Measurements from ENCODE around the gene SNX10. TPM values are rescaled to one million over a fixed set of nuclear protein-coding genes. Genes with fewer than 3 reads are reported as not detected.
A peak's percentile ranks its signal among the peaks of the same experiment; 100 is the strongest.

The SNX10 gene
- total RNA-seq, 1 donor from 2014 or later, result 1.2 TPM

DNA sequence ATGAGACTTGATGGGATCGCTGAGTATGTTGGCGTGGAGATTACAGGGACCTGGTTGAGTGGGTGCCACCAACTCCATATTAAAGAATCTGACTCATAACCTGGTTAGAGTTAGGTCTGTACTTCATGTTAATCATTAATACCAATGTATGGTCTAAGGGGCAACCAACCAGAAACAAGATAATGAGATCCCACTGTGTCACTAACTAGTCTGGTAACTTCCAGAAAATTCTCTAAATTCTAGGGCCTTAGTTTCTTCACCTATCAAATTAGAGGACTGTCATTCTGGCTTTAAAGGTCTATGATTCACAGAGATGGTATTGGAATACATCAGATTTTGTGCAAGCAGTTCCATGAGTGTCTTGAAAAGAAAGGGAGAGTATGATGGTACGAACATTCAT lies 102.2 kb downstream of the SNX10 start:
- DNase-seq (ENCODE audit: low spot score), result no peak
- H3K27ac Mint-ChIP-seq (ENCODE audit: unreplicated experiment), result no peak overlapping the region
- H3K27me3 Mint-ChIP-seq (ENCODE audit: low read depth), result peaks cover 51% of the 10 kb centered on the region
- H3K36me3 Mint-ChIP-seq (ENCODE audit: low read depth), result peaks cover 2% of the 10 kb centered on the region
- peaks cover 4% of the 10 kb centered on the region for H3K9me3 Mint-ChIP-seq (ENCODE audit: low read depth)
- TF ChIP-seq, protein P1, sequence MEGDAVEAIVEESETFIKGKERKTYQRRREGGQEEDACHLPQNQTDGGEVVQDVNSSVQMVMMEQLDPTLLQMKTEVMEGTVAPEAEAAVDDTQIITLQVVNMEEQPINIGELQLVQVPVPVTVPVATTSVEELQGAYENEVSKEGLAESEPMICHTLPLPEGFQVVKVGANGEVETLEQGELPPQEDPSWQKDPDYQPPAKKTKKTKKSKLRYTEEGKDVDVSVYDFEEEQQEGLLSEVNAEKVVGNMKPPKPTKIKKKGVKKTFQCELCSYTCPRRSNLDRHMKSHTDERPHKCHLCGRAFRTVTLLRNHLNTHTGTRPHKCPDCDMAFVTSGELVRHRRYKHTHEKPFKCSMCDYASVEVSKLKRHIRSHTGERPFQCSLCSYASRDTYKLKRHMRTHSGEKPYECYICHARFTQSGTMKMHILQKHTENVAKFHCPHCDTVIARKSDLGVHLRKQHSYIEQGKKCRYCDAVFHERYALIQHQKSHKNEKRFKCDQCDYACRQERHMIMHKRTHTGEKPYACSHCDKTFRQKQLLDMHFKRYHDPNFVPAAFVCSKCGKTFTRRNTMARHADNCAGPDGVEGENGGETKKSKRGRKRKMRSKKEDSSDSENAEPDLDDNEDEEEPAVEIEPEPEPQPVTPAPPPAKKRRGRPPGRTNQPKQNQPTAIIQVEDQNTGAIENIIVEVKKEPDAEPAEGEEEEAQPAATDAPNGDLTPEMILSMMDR (IDR thresholded peaks at IDR 0.05), result no peak
- H3K4me1 Mint-ChIP-seq (ENCODE audit: low read depth), result peaks cover 4% of the 10 kb centered on the region
- no peak overlapping the region for H3K4me3 Mint-ChIP-seq (ENCODE audit: unreplicated experiment)

DNA sequence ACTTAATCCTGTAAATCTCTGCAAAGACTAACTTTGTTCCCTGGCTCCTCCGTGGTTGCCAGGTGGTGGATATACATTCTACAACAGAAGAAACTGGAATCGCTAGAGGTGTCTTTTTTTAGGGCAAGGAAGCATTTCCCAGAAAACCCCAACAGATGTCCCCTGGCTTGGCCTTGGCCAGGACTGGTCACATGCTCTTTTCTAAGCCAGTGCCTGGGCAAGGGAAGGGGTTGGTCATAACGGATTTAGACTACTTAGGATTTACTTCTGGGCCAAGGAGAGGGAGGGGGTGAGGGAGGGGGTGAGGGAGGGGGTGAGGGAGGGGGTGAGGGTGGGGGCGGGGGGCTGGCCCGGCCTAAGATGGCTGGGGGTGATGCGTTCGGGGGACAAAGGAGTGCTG lies 105.7 kb downstream of the SNX10 start:
- no peak for DNase-seq (ENCODE audit: low spot score)
- peaks cover 2% of the 10 kb centered on the region for H3K36me3 Mint-ChIP-seq (ENCODE audit: low read depth)
- H3K4me1 Mint-ChIP-seq (ENCODE audit: low read depth), result peaks cover 10% of the 10 kb centered on the region
- no peak overlapping the region for H3K27ac Mint-ChIP-seq (ENCODE audit: unreplicated experiment)
- H3K27me3 Mint-ChIP-seq (ENCODE audit: low read depth), result peaks cover 31% of the 10 kb centered on the region
- TF ChIP-seq, protein P1 (IDR thresholded peaks at IDR 0.05), result no peak
- peaks cover 4% of the 10 kb centered on the region for H3K9me3 Mint-ChIP-seq (ENCODE audit: low read depth)
- no peak overlapping the region for H3K4me3 Mint-ChIP-seq (ENCODE audit: unreplicated experiment)

DNA sequence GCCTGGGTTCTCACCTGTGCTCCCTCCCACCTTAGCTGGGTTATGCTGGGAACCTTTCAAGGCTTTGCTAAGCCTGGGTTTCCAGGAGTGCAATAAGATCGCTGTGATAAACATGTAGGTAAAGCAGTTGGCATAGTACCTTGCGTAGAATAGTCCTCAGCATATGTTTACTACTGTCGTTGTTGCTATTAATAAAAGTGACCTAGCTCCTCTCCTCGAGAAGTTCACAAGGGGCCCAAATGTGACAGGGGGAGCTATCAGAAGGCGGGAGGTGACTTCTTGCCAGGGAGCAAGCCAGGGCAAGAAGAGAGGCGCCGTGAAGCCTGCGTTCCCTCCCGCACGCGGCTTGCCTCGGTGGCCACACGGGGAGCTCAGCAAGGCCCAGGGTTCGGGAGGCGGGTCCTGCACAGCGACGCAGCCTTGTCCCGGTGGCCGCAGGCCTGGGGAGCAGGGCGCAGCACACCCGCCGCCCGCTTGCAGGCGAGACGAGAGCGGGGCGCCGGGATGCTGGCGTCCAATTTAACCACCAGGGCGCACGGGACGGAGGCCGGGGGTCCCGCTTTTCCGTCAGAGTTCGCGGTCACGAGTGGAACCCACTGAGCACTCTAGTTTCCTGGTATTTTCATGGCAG lies 106.2 kb downstream of the SNX10 start:
- Mint-ChIP-seq H3K9me3 (ENCODE audit: low read depth) (peaks cover 4% of the 10 kb centered on the region), H3K27me3 (ENCODE audit: low read depth) (peaks cover 27% of the 10 kb centered on the region), H3K4me3 (ENCODE audit: unreplicated experiment) (peak overlapping the region; percentile 68), H3K4me1 (ENCODE audit: low read depth) (peaks cover 10% of the 10 kb centered on the region), H3K36me3 (ENCODE audit: low read depth) (peaks cover 2% of the 10 kb centered on the region), H3K27ac (ENCODE audit: unreplicated experiment) (no peak overlapping the region)
- TF ChIP-seq, protein P1 (IDR thresholded peaks at IDR 0.05), result no peak
- no peak for DNase-seq (ENCODE audit: low spot score)

DNA sequence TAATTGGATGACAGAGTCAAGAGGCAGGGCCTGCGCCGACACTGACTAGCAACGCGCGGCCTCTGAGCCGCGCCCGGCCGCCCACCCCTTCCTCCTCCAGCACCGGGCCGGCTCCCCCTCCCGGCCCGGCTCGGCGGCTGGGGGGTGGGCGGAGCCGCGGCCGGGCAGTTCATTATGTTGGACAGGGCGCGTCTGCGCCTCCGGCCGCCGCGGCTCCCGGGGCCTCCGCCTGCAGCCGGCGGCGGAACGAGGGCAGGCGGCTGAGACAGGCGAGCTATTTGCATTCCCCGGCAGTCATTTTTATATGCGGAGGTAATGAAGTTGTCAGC lies 106.7 kb downstream of the SNX10 start:
- peaks cover 10% of the 10 kb centered on the region for H3K4me1 Mint-ChIP-seq (ENCODE audit: low read depth)
- peak overlapping the region; percentile 68 for H3K4me3 Mint-ChIP-seq (ENCODE audit: unreplicated experiment)
- no peak for DNase-seq (ENCODE audit: low spot score)
- H3K27ac Mint-ChIP-seq (ENCODE audit: unreplicated experiment), result no peak overlapping the region
- H3K36me3 Mint-ChIP-seq (ENCODE audit: low read depth), result peaks cover 2% of the 10 kb centered on the region
- TF ChIP-seq, protein P1 (IDR thresholded peaks at IDR 0.05), result no peak
- peaks cover 24% of the 10 kb centered on the region for H3K27me3 Mint-ChIP-seq (ENCODE audit: low read depth)
- H3K9me3 Mint-ChIP-seq (ENCODE audit: low read depth), result peaks cover 4% of the 10 kb centered on the region

DNA sequence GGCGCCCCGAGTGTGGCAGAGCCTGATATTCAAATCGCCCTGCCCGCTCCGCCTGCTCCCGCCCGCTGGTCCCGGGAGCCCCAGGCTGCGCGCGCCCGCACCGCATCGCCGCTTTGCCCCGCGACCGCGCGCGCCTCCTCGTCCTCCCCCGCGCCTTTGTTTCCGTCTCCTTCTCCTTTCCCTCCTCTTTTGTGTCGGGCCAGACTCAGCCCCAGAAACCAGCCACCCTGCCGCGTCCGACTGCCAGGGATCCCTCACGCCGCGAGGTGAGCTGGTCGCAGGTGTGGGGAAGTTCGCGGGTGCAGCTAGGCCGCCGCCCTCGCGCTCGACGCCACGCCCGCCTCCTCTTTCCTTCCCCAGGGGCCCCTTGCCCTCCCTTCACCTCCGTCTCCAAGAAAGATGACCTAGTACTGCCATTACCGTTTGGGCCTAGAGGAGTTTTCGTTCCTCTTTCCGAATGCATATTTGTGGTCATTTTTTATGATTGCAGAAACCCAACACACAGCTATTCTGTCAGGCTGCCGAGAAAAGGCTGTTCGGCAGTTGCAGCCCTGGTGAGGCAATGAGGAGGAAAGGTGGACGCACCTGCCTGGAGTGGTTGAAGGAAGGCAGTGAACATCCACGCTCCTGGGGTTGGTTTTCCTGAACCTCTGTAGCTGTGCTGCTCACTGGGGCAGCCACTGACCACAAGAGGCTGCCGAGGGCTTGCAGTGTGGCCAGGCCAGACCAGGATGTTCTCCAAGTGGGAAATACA lies 107.3 kb downstream of the SNX10 start:
- peaks cover 18% of the 10 kb centered on the region for H3K27me3 Mint-ChIP-seq (ENCODE audit: low read depth)
- H3K4me3 Mint-ChIP-seq (ENCODE audit: unreplicated experiment), result peak overlapping the region; percentile 84
- peaks cover 2% of the 10 kb centered on the region for H3K36me3 Mint-ChIP-seq (ENCODE audit: low read depth)
- H3K27ac Mint-ChIP-seq (ENCODE audit: unreplicated experiment), result no peak overlapping the region
- peaks cover 4% of the 10 kb centered on the region for H3K9me3 Mint-ChIP-seq (ENCODE audit: low read depth)
- H3K4me1 Mint-ChIP-seq (ENCODE audit: low read depth), result peaks cover 10% of the 10 kb centered on the region
- no peak for DNase-seq (ENCODE audit: low spot score)
- TF ChIP-seq, protein P1 (IDR thresholded peaks at IDR 0.05), result peak; percentile 18

Measured in chondrocyte (in vitro differentiated cells).